ENCODE data around the gene FASN.
A peak's percentile ranks its signal among the peaks of the same experiment; 100 is the strongest.

Gene FASN

GRCh38 chr17:82037092-82037888 is 60.7 kb downstream of the FASN start, which contains the start of gene DCXR:
DCXR (minus strand) TSS chr17:82037697; CDS start chr17:82037682, 15 bp downstream.
- DNase-seq: peak; percentile 95

GRCh38 chr17:82036634-82037091 is 61.4 kb downstream of the FASN start:
- no peak for DNase-seq

- DNase-seq: no peak
Measured at GRCh38 chr17:82035956-82036633, 61.9 kb downstream of the FASN start.

GRCh38 chr17:82035488-82035887 is 62.5 kb downstream of the FASN start:
- DNase-seq: no peak

- DNase-seq: no peak
Measured at GRCh38 chr17:82034371-82035011, 63.5 kb downstream of the FASN start.

- no peak for DNase-seq
Measured at GRCh38 chr17:82033359-82034085, 64.5 kb downstream of the FASN start.

GRCh38 chr17:82031885-82032627 is 66.0 kb downstream of the FASN start:
- no peak for DNase-seq

- DNase-seq: no peak
Measured at GRCh38 chr17:82031303-82031884, 66.6 kb downstream of the FASN start, which contains the start of gene RAC3. RAC3 (plus strand) TSS chr17:82031678; CDS start chr17:82031762, 84 bp downstream.

- peak; percentile 78 for DNase-seq
Measured at GRCh38 chr17:82030470-82031302, 67.3 kb downstream of the FASN start.

- DNase-seq: no peak
Measured at GRCh38 chr17:82029990-82030469, 68.0 kb downstream of the FASN start.

GRCh38 chr17:82029391-82029790 is 68.6 kb downstream of the FASN start:
- DNase-seq: no peak

GRCh38 chr17:82028966-82029365 is 69.1 kb downstream of the FASN start:
- DNase-seq: no peak

All from CD4-positive, alpha-beta T cell treated with Interleukin-4 for 4 hours (primary cell).